Transverse colon (tissue), 4 donors: Measurements from ENCODE around the gene UHRF1.

Experiments
- EP300 ChIP-seq: sonication (generic); formaldehyde crosslinking; IDR thresholded peaks from one replicate; pipeline ENCODE4 v1.6.1; 2017; ENCODE audit warnings: antibody characterized with exemption, low read depth
- POLR2A ChIP-seq: fragments of 450-650 bp; IDR thresholded peaks from one replicate; pipeline ENCODE4 v1.6.1; 2016; ENCODE audit warnings: antibody characterized with exemption, mild to moderate bottlenecking, moderate library complexity
- POLR2AphosphoS5 ChIP-seq, 3 donors: sonication (generic); formaldehyde crosslinking; IDR thresholded peaks; one replicate each; pipeline ENCODE4 v1.6.1; 2016; ENCODE audit warnings: antibody characterized with exemption in 3 of 3
- TF ChIP-seq, protein P1 (sequence below), 5 experiments: fragments of 200-600 bp in 3 of 5; fragments of 450-650 bp in 2 of 5; sonication (generic) in 3 of 5; IDR thresholded peaks; 1 replicate in 2 of 5; 2 replicates in 3 of 5; pipeline ENCODE4 v1.5.1; 2016 to 2017; ENCODE audit warnings: antibody characterized with exemption in 5 of 5, inconsistent platforms in 3 of 5, mild to moderate bottlenecking in 2 of 5, moderate library complexity in 1 of 5

DNA sequence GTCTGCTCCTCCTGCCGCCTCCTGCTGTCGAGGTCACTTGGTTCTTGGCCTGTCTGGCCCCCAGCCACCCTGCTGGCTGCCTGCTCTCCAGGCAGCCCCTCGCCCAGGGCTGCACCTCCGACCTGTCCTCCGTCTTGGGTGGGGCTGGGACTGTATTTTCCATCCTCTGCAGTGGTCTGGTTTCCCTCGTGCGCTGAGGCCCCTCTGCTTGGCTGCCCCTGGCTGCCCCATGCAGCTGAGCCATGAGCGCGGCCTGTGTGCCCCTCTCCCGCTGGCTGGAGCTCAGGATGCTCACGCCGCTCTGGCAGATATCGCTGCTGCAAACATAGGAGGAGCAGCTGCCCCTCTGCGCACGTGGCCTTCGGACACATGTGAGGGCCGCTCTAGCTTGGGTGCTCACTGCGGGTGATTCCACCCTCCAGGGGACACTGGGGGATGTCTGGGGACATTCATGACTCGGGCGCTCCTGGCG is 14.0 kb downstream of the UHRF1 start:
- TF ChIP-seq, protein P1, sequence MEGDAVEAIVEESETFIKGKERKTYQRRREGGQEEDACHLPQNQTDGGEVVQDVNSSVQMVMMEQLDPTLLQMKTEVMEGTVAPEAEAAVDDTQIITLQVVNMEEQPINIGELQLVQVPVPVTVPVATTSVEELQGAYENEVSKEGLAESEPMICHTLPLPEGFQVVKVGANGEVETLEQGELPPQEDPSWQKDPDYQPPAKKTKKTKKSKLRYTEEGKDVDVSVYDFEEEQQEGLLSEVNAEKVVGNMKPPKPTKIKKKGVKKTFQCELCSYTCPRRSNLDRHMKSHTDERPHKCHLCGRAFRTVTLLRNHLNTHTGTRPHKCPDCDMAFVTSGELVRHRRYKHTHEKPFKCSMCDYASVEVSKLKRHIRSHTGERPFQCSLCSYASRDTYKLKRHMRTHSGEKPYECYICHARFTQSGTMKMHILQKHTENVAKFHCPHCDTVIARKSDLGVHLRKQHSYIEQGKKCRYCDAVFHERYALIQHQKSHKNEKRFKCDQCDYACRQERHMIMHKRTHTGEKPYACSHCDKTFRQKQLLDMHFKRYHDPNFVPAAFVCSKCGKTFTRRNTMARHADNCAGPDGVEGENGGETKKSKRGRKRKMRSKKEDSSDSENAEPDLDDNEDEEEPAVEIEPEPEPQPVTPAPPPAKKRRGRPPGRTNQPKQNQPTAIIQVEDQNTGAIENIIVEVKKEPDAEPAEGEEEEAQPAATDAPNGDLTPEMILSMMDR (IDR thresholded peaks at IDR 0.05): no peak
- TF ChIP-seq POLR2A: no peak
- TF ChIP-seq POLR2AphosphoS5 (IDR thresholded peaks at IDR 0.05): no peak
- no peak for TF ChIP-seq EP300
